PFSK-1 (cell line): Measurements from ENCODE around the gene RNF17.

Source experiments
- FOXP2 ChIP-seq: optimal IDR thresholded peaks from 2 replicates; pipeline ENCODE3; 2011; ENCODE audit warnings: borderline replicate concordance, control low read depth, inconsistent platforms; ENCODE audit not compliant: insufficient read depth; ENCODE audit errors: extremely low read length, extremely low read depth
- POLR2AphosphoS5 ChIP-seq: IDR thresholded peaks from 2 replicates; pipeline ENCODE4 v1.6.1; 2012; ENCODE audit warnings: low read depth, mild to moderate bottlenecking, control low read depth, low read length, moderate library complexity
- SIN3A ChIP-seq: IDR thresholded peaks from 2 replicates; pipeline ENCODE4 v1.6.1; 2012; ENCODE audit warnings: mild to moderate bottlenecking, low read length, moderate library complexity, borderline replicate concordance; ENCODE audit not compliant: insufficient read depth
- TAF1 ChIP-seq: IDR thresholded peaks from 2 replicates; pipeline ENCODE4 v1.6.1; 2012; ENCODE audit warnings: low read length, control low read depth, borderline replicate concordance; ENCODE audit not compliant: insufficient read depth
- TF ChIP-seq, protein P1 (sequence below), 2 experiments: IDR thresholded peaks; 2 replicates each; pipeline versions ENCODE4 v1.6.1 to v1.8.0; 2011 to 2012; ENCODE audit warnings: low read depth in 2 of 2, low read length in 2 of 2, control low read depth in 1 of 2, inconsistent platforms in 1 of 2, mild to moderate bottlenecking in 1 of 2, moderate library complexity in 1 of 2; ENCODE audit not compliant: insufficient read depth in 1 of 2

Gene RNF17

DNA sequence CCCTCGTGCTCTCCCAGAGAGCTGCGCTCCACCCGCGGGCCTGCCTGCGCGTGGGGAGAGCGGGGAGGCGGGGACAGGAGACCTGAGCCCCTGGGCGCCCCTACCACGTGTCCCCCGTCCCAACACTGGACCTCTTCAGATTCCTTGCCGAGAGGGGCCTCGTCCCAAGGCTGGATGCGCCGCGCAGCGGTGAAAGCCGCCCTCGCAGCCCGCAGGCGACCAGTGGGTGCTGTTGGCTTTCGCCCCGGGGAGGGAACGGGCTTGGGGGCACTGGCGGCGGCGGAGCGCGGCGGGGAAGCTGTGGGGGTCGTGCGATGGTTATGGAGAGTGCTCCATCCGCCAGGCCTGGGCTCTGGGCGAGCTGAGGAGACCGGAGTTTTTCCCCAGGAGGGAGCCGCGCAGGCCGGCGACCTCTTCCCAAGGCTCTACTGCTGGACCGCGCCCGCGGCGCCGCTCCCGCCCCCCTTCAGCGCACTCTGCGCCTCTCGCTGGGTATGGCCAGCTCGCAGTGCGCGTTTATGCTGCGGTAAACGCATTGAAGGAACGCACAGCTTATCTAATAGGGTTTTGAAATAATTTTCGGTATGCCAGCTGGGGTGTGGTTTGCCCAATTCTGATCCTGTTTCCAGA, 17.2 kb upstream of the RNF17 start:
- TF ChIP-seq FOXP2 = no peak
- TF ChIP-seq, protein P1, sequence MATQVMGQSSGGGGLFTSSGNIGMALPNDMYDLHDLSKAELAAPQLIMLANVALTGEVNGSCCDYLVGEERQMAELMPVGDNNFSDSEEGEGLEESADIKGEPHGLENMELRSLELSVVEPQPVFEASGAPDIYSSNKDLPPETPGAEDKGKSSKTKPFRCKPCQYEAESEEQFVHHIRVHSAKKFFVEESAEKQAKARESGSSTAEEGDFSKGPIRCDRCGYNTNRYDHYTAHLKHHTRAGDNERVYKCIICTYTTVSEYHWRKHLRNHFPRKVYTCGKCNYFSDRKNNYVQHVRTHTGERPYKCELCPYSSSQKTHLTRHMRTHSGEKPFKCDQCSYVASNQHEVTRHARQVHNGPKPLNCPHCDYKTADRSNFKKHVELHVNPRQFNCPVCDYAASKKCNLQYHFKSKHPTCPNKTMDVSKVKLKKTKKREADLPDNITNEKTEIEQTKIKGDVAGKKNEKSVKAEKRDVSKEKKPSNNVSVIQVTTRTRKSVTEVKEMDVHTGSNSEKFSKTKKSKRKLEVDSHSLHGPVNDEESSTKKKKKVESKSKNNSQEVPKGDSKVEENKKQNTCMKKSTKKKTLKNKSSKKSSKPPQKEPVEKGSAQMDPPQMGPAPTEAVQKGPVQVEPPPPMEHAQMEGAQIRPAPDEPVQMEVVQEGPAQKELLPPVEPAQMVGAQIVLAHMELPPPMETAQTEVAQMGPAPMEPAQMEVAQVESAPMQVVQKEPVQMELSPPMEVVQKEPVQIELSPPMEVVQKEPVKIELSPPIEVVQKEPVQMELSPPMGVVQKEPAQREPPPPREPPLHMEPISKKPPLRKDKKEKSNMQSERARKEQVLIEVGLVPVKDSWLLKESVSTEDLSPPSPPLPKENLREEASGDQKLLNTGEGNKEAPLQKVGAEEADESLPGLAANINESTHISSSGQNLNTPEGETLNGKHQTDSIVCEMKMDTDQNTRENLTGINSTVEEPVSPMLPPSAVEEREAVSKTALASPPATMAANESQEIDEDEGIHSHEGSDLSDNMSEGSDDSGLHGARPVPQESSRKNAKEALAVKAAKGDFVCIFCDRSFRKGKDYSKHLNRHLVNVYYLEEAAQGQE (IDR thresholded peaks at IDR 0.05; ENCODE audit: insufficient read depth in 1 of 2, low read depth in 2 of 2, low read length in 2 of 2) = no peak
- TF ChIP-seq TAF1 = no peak

DNA sequence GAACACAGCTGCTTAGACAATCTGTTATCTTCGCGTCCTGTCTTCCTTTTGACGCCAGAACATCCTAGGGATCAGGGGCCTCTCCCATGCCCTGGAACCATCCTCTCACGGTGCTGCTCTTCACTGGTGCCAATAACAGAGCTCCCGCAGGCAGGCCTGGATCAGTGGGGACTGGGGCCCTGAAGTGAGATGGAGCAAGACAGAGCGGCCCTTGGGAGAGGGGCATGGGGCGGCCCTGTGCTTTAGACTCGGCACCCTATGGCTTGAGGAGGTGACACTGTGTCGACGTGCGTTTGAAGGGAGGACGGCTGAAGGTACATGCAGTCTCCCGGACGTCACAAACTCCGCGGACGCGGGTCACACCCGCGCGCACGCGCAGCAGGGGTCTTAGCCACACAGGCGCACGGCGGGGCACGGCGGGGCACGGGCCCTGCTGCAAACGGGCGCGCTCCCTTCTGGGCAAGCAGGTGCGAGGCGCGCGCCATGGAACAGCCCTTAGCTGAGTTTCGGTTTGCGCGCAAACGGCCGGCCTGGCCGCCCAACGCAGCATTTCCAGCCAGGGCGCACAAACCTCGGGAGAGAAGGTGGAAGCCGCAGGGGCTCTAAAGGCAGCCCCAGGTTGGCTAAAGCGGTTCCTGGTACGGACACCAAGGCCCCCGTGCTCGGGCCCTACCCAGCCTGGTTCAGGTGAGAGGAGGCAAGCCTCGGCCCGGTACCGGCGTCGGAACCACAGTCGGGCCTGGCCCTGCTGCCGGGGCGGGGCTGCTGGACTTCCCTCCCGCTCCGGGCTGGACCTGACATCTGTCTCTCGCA, 16.5 kb upstream of the RNF17 start:
- no peak for TF ChIP-seq TAF1
- TF ChIP-seq FOXP2 = no peak
- TF ChIP-seq, protein P1 (IDR thresholded peaks at IDR 0.05; ENCODE audit: insufficient read depth in 1 of 2, low read depth in 2 of 2, low read length in 2 of 2) = no peak
- TF ChIP-seq SIN3A = no peak
- no peak for TF ChIP-seq POLR2AphosphoS5

DNA sequence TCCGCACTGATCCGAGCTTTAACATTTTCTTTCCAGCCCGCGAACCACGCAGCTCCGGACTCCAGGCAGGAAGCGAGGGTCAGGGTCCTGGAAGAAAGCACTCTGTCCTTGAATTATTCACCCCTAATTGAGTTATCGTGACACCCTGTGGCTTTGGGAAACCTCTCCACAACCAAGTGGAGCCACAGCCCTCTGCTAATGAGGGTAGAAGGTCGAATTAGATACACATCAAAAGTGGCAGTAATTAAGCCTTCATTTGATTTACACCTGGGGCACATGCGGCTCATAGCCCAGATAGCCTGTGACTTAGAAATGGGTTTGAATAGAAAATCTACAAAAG, 15.9 kb upstream of the RNF17 start:
- TF ChIP-seq TAF1 (no peak), FOXP2 (no peak), POLR2AphosphoS5 (no peak), SIN3A (no peak)
- TF ChIP-seq, protein P1 (IDR thresholded peaks at IDR 0.05; ENCODE audit: insufficient read depth in 1 of 2, low read depth in 2 of 2, low read length in 2 of 2) = no peak

DNA sequence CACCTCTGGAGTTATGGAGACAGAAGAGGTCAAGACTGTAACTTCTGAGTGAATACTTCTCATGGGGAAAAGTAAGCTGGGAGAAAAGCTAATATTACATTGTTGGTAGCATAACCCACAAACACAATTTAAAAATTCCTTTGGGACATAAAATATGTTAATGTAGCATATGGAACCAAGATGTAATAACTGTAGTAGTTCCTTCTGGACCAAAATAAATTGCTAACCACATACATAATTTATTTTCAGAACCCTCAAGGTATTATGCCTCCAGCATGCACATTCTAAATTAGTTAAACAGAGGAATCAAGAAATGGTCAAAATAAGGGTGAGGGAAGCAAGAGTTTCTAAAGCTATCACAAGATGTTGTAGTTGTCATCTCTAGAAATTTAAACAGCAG, 4.8 kb upstream of the RNF17 start:
- TF ChIP-seq POLR2AphosphoS5 = no peak
- no peak for TF ChIP-seq FOXP2
- no peak for TF ChIP-seq SIN3A
- no peak for TF ChIP-seq TAF1
- TF ChIP-seq, protein P1 (IDR thresholded peaks at IDR 0.05; ENCODE audit: insufficient read depth in 1 of 2, low read depth in 2 of 2, low read length in 2 of 2) = no peak

DNA sequence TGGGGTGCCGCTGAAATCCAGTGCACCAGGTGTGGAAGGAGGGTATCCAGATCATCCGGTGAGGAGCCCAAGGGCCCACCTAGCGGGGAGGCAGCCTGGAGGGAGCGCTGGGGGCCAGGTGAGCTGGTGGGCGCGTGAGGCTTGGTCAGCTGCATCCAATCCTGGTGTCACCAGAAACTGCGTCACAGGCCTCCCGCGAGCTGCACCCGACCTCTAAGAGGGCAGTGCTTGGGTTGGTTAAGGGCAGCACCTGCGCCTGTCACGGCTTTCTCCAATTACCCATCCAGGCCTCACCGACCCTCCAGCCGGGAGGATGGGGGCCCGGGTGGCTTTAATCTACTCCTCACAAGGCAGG, 284 bp downstream of the RNF17 start:
- TF ChIP-seq, protein P1 (IDR thresholded peaks at IDR 0.05; ENCODE audit: insufficient read depth in 1 of 2, low read depth in 2 of 2, low read length in 2 of 2) = no peak
- no peak for TF ChIP-seq SIN3A
- no peak for TF ChIP-seq POLR2AphosphoS5
- TF ChIP-seq TAF1 = no peak
- no peak for TF ChIP-seq FOXP2
